GM23248 (cell line): Measurements from ENCODE around the gene YKT6. TPM values are rescaled to one million over a fixed set of nuclear protein-coding genes. Genes with fewer than 3 reads are reported as not detected.

Experiments
- DNase-seq: peaks from one replicate; pipeline ENCODE4 v3.0.0-alpha.2; 2015
- H2AFZ ChIP-seq: fragments of 200-600 bp; sonication (generic); 2 replicates; pipeline ENCODE4 v1.6.1; 2016; ENCODE audit warnings: antibody characterized with exemption
- H3F3A ChIP-seq: fragments of 200-600 bp; sonication (generic); 2 replicates; pipeline ENCODE4 v1.6.1; 2016; ENCODE audit warnings: mild to moderate bottlenecking, antibody characterized with exemption, mixed run types; ENCODE audit not compliant: insufficient read depth
- H3K27ac ChIP-seq: fragments of 200-600 bp; sonication (generic); 2 replicates; pipeline ENCODE4 v1.5.1; 2016; ENCODE audit warnings: mild to moderate bottlenecking
- H3K27me3 ChIP-seq: fragments of 200-600 bp; sonication (generic); replicated peaks from 2 replicates; pipeline ENCODE4 v1.6.1; 2016; ENCODE audit warnings: mild to moderate bottlenecking; ENCODE audit not compliant: insufficient read depth
- H3K36me3 ChIP-seq: fragments of 200-600 bp; sonication (generic); 2 replicates; pipeline ENCODE4 v1.6.1; 2016; ENCODE audit warnings: low read depth, mild to moderate bottlenecking
- H3K4me1 ChIP-seq: fragments of 200-600 bp; sonication (generic); 2 replicates; pipeline ENCODE4 v1.6.1; 2016; ENCODE audit warnings: mild to moderate bottlenecking; ENCODE audit not compliant: insufficient read depth
- H3K4me2 ChIP-seq: fragments of 200-600 bp; sonication (generic); one replicate; pipeline ENCODE4 v1.6.1; 2016; ENCODE audit warnings: mild to moderate bottlenecking; ENCODE audit not compliant: unreplicated experiment
- H3K4me3 ChIP-seq: fragments of 200-600 bp; sonication (generic); 2 replicates; pipeline ENCODE4 v1.5.1; 2016; ENCODE audit warnings: mild to moderate bottlenecking
- H3K79me2 ChIP-seq: fragments of 200-600 bp; sonication (generic); 2 replicates; pipeline ENCODE4 v1.6.1; 2016; ENCODE audit warnings: mild to moderate bottlenecking; ENCODE audit not compliant: insufficient read depth
- H3K9ac ChIP-seq: fragments of 200-600 bp; sonication (generic); 2 replicates; pipeline ENCODE4 v1.6.1; 2016; ENCODE audit warnings: mild to moderate bottlenecking
- H3K9me2 ChIP-seq: fragments of 200-600 bp; sonication (generic); 2 replicates; pipeline ENCODE4 v1.6.1; 2016; ENCODE audit warnings: mixed run types, mild to moderate bottlenecking, moderate library complexity; ENCODE audit not compliant: insufficient read depth
- H3K9me3 ChIP-seq: fragments of 200-600 bp; sonication (generic); one replicate; pipeline ENCODE4 v1.6.1; 2017; ENCODE audit warnings: low read depth
- H4K20me1 ChIP-seq: fragments of 200-600 bp; sonication (generic); 2 replicates; pipeline ENCODE4 v1.6.0; 2016; ENCODE audit not compliant: insufficient read depth
- EZH2 ChIP-seq: fragments of 200-600 bp; sonication (generic); IDR thresholded peaks from 2 replicates; pipeline ENCODE4 v1.6.1; 2018; ENCODE audit warnings: antibody characterized with exemption, mild to moderate bottlenecking; ENCODE audit not compliant: insufficient read depth, poor library complexity, severe bottlenecking
- EZH2phosphoT487 ChIP-seq: fragments of 200-600 bp; sonication (generic); IDR thresholded peaks from 2 replicates; pipeline ENCODE4 v1.6.1; 2018; ENCODE audit warnings: antibody characterized with exemption, moderate library complexity, mild to moderate bottlenecking, low read depth; ENCODE audit not compliant: insufficient read depth
- WGBS, 2 experiments: methylation state at CpG; one replicate each; pipeline ENCODE4 v1.1.6; 2015 to 2017; ENCODE audit warnings: low lambda C conversion rate in 2 of 2, low coverage in 1 of 2; ENCODE audit errors: missing lambda C conversion rate in 2 of 2; 5-methylcytosine and 5-hydroxymethylcytosine counted together
- in situ Hi-C: fragments of 300-500 bp; cut with MboI; formaldehyde crosslinking; loops from 2 replicates; pipeline ENCODE4 v1.15.0; 2020
- polyA plus RNA-seq: library from polyadenylated mRNA; unstranded; fragments of >200 nt; fragmentation: Nextera tagmentation; extraction: Ambion mirVana; gene quantifications from 2 replicates; pipeline ENCODE4 v1.2.1, GENCODE V29; 2016
- total RNA-seq: library from RNA; depleted of rRNA; stranded (reverse); fragments of >200 nt; shearing (Covaris generic); gene quantifications from 2 replicates; pipeline ENCODE4 v1.2.3, GENCODE V29; 2014

YKT6 gene
- total and polyA plus RNA-seq, 2 experiments from 2014 or later, result 108 to 148 TPM

- no peak for DNase-seq
- no peak overlapping the region for H3K9ac ChIP-seq
- TF ChIP-seq EZH2phosphoT487 (no peak), EZH2 (no peak)
- H3K4me1 ChIP-seq, result peaks cover 16% of the 10 kb centered on the region
- H3K27ac ChIP-seq, result no peak overlapping the region
- H3K27me3 ChIP-seq, result no peaks in the 10 kb centered on the region
- H2AFZ ChIP-seq, result no peak overlapping the region
- no peaks in the 10 kb centered on the region for H3K9me3 ChIP-seq
- H4K20me1 ChIP-seq, result no peaks in the 10 kb centered on the region
- H3K4me2 ChIP-seq, result no peak overlapping the region
- H3F3A ChIP-seq, result peaks cover 9% of the 10 kb centered on the region
- in situ Hi-C loops, result no loop called here
- H3K4me3 ChIP-seq, result no peak overlapping the region
- no peaks in the 10 kb centered on the region for H3K36me3 ChIP-seq
- no peaks in the 10 kb centered on the region for H3K79me2 ChIP-seq
- WGBS, 2 experiments, result 66 to 68% methylated on average over 5 of the region's 5 CpGs
- H3K9me2 ChIP-seq, result no peaks in the 10 kb centered on the region
Measured at GRCh38 chr7:44182827-44183226, 18.0 kb upstream of the YKT6 start.

DNA sequence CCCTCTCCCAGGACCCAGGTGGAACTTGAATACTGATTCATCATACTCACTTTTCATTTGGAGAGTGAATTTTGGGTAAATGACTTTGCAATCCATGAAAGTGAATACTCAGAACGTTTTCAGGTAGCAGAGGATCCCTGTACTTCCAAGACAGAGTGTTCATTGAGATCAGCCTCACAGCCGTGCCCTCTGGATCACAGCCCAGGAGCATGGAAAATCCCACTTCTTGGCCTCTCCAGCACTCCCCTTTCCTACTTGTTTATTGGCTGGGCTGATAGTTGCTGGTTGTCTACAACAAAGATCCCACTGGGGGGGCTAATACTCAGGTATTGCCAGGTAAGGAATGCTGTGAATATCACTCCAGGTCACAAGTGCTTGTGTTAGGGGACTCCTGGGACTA is 17.4 kb upstream of the YKT6 start:
- H3K27ac ChIP-seq, result no peak overlapping the region
- H3F3A ChIP-seq, result peaks cover 7% of the 10 kb centered on the region
- H3K36me3 ChIP-seq, result no peaks in the 10 kb centered on the region
- H3K27me3 ChIP-seq, result no peaks in the 10 kb centered on the region
- no peak overlapping the region for H3K4me3 ChIP-seq
- H3K9me2 ChIP-seq, result no peaks in the 10 kb centered on the region
- peaks cover 12% of the 10 kb centered on the region for H3K4me1 ChIP-seq
- DNase-seq, result no peak
- H2AFZ ChIP-seq, result no peak overlapping the region
- H4K20me1 ChIP-seq, result no peaks in the 10 kb centered on the region
- no peaks in the 10 kb centered on the region for H3K9me3 ChIP-seq
- no peak overlapping the region for H3K4me2 ChIP-seq
- no peak overlapping the region for H3K9ac ChIP-seq
- WGBS, 2 experiments, result 22 to 26% methylated on average over 2 of the region's 2 CpGs
- no peak for TF ChIP-seq EZH2
- no peak for TF ChIP-seq EZH2phosphoT487
- in situ Hi-C loops, result no loop called here
- no peaks in the 10 kb centered on the region for H3K79me2 ChIP-seq

GRCh38 chr7:44184206-44184872 is 16.4 kb upstream of the YKT6 start:
- Histone ChIP-seq H3K79me2 (no peaks in the 10 kb centered on the region), H3K9me3 (no peaks in the 10 kb centered on the region), H3K4me2 (peak overlapping the region; percentile 63), H3K9ac (peak overlapping the region; percentile 31; the same call in 1 of the 2 replicates), H3K4me3 (peak overlapping the region; percentile 28; the same call in 1 of the 2 replicates), H3K9me2 (no peaks in the 10 kb centered on the region), H3K27me3 (no peaks in the 10 kb centered on the region), H3K27ac (peak overlapping the region; percentile 37), H3K36me3 (no peaks in the 10 kb centered on the region), H4K20me1 (no peaks in the 10 kb centered on the region), H3K4me1 (peaks cover 12% of the 10 kb centered on the region), H3F3A (peaks cover 7% of the 10 kb centered on the region), H2AFZ (peak overlapping the region; percentile 19; the same call in 1 of the 2 replicates)
- peak; percentile 94 for DNase-seq
- in situ Hi-C loops, result no loop called here
- TF ChIP-seq EZH2phosphoT487 (no peak), EZH2 (no peak)
- WGBS, 2 experiments, result 57 to 62% methylated on average over 15 to 16 of the region's 16 CpGs

DNA sequence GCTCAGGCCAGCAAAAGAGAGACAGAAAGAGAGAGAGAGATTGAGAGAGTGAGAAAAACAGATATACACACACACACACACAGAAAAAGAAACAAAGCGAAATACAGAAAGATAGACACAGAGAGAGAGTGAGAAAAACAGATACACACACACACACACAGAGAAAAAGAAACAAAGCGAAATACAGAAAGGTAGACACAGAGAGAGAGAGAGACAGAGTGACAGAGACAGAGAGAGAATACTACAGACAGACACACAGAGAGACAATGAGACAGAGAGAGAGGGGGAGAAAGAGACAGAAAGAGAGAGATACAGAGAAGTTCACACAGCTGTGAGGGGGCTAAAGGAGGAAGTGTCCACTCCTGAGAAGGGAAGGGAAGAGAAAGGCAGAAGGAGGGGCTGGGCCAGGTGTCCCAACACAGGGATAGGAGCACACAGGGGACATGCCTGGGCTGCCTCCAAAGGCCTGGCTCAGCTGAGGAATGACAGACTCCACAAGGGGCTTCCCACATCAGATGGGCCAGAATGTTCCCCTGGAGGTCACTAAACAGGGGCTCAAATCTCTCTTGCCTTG is 15.8 kb upstream of the YKT6 start:
- H3K4me3 ChIP-seq, result peak overlapping the region; percentile 28; the same call in 1 of the 2 replicates
- peak overlapping the region; percentile 63 for H3K4me2 ChIP-seq
- no peaks in the 10 kb centered on the region for H3K79me2 ChIP-seq
- TF ChIP-seq EZH2phosphoT487 (no peak), EZH2 (no peak)
- no peaks in the 10 kb centered on the region for H4K20me1 ChIP-seq
- H3F3A ChIP-seq, result peaks cover 7% of the 10 kb centered on the region
- in situ Hi-C loops, result no loop called here
- H3K27ac ChIP-seq, result peak overlapping the region; percentile 37
- H3K27me3 ChIP-seq, result no peaks in the 10 kb centered on the region
- DNase-seq, result no peak
- H3K36me3 ChIP-seq, result no peaks in the 10 kb centered on the region
- H2AFZ ChIP-seq, result peak overlapping the region; percentile 19
- no peaks in the 10 kb centered on the region for H3K9me3 ChIP-seq
- WGBS, 2 experiments, result 75 to 89% methylated on average over 2 of the region's 2 CpGs
- H3K4me1 ChIP-seq, result peaks cover 12% of the 10 kb centered on the region
- H3K9me2 ChIP-seq, result no peaks in the 10 kb centered on the region
- peak overlapping the region; percentile 31; the same call in 1 of the 2 replicates for H3K9ac ChIP-seq

GRCh38 chr7:44185729-44186128 is 15.0 kb upstream of the YKT6 start:
- Histone ChIP-seq H3K4me1 (peaks cover 12% of the 10 kb centered on the region), H3K27ac (no peak overlapping the region), H4K20me1 (no peaks in the 10 kb centered on the region), H3K27me3 (no peaks in the 10 kb centered on the region), H3K9ac (no peak overlapping the region), H3K79me2 (no peaks in the 10 kb centered on the region), H3K4me2 (no peak overlapping the region), H2AFZ (no peak overlapping the region), H3K36me3 (no peaks in the 10 kb centered on the region), H3K9me2 (no peaks in the 10 kb centered on the region), H3K9me3 (no peaks in the 10 kb centered on the region), H3F3A (peaks cover 7% of the 10 kb centered on the region), H3K4me3 (no peak overlapping the region)
- DNase-seq, result no peak
- in situ Hi-C loops, result no loop called here
- 83 to 85% methylated on average over 5 of the region's 5 CpGs for WGBS, 2 experiments
- no peak for TF ChIP-seq EZH2
- no peak for TF ChIP-seq EZH2phosphoT487
